ENCODE data around the gene PLCB1. TPM values are rescaled to one million over a fixed set of nuclear protein-coding genes. Genes with fewer than 3 reads are reported as not detected.

PLCB1 gene
- total RNA-seq, 1 donor: 14.6 TPM

DNA sequence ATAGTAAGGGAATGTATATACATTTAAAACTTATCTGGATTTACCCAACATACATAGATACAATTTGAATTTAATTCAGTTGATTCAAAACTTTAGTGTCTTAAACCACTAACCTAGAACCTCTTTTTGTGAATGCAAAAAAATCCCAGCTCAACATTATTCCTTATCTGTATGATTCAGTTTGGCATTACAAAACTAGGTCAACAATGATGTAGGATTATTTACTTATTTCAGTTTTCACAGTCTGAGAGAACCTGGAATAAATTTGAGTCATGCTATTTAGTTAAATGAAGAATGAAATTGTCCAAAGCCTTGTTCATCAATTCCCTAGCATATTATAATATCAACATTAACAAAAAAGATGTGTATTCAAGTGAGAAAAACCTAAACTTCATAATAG, 7.4 kb upstream of the PLCB1 start:
- no peaks in the 10 kb centered on the region for H3K27me3 ChIP-seq (ENCODE audit: insufficient read depth, low read length)
- H3K4me3 ChIP-seq (ENCODE audit: low read length): no peak overlapping the region
- H3K9me3 ChIP-seq (ENCODE audit: low read depth, low read length): no peaks in the 10 kb centered on the region
- H3K4me1 ChIP-seq (ENCODE audit: insufficient read depth, low read length): no peaks in the 10 kb centered on the region

DNA sequence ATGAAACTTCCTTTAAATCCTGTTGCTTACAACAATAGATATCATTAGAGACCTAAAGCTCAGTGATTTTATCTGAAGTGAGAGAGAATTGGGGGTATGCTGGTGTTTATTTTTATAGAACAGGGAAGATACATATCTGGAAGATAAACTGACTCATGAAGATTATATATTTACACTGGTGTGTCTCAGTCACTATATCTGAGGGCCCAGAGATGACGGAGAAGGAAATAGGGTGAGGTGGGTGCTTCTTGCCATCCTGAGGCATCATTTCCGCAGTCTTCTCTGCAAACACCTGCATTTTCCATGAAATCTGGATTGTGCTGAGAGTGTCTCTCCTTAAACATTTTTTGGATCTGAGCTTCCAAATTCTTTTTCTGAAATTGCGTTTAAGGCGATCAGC, 5.9 kb upstream of the PLCB1 start:
- Histone ChIP-seq H3K4me3 (ENCODE audit: low read length) (no peak overlapping the region), H3K9me3 (ENCODE audit: low read depth, low read length) (no peaks in the 10 kb centered on the region), H3K4me1 (ENCODE audit: insufficient read depth, low read length) (peaks cover under 1% of the 10 kb centered on the region), H3K27me3 (ENCODE audit: insufficient read depth, low read length) (peaks cover 4% of the 10 kb centered on the region)

DNA sequence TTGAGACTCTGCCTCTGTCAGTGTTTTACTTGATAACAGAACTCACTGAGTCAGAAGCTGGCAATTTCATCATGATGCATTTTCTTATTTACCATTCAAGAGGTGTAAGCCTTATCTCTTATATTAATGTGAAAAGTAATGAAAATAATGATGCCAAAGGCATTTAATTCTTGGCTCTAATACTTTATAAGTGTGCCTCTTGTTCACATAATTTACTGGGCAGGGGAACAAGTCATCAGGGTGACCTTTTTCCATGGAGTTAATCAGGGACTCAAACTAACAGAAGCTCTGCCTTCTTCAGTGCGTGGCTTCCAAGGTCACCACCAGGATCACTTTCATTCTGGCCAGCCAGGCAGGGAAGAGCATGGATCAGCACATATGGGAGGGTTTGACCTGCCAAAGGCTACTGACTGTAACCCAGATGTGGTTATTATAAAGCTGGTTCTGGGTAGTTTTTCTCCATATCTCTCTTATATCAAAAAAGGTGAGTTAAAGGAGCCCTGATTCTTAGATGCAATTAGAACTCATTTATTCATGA, 5.2 kb upstream of the PLCB1 start:
- Histone ChIP-seq H3K4me3 (ENCODE audit: low read length) (no peak overlapping the region), H3K9me3 (ENCODE audit: low read depth, low read length) (no peaks in the 10 kb centered on the region), H3K4me1 (ENCODE audit: insufficient read depth, low read length) (peaks cover 8% of the 10 kb centered on the region), H3K27me3 (ENCODE audit: insufficient read depth, low read length) (peaks cover 4% of the 10 kb centered on the region)

DNA sequence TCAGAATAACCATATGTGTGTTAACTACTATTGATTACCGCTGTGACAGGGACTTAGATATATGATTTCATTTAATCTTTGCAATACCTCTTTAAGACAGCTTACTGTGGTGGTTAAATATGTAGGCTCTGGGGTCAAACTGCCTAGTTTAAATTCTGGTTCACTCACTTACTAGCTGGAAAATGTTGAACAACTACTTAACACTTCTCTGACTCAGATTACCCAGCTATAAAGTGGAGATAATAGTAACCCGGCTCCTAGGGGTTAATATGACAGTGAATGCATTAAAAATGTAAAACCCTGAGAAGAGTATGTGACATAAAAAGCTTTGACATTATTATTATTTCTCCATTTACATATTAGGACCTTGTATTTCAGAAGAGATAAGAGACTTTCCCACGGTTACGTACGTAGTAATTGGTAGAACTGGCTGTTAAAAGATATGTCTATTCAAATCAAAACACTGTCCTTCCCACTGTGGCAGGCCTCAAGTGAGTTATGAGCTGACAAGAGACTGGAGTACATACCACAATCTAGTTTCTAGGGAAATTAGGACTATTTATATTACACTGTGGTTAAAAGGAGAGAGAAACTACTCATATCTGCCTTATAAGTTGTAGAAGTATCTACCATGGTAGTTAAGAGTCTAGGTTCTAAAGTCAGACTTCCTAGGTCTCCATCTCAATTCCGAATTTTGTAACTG, 4.4 kb upstream of the PLCB1 start:
- Histone ChIP-seq H3K4me3 (ENCODE audit: low read length) (no peak overlapping the region), H3K27me3 (ENCODE audit: insufficient read depth, low read length) (peaks cover 4% of the 10 kb centered on the region), H3K9me3 (ENCODE audit: low read depth, low read length) (no peaks in the 10 kb centered on the region), H3K4me1 (ENCODE audit: insufficient read depth, low read length) (peaks cover 8% of the 10 kb centered on the region)

DNA sequence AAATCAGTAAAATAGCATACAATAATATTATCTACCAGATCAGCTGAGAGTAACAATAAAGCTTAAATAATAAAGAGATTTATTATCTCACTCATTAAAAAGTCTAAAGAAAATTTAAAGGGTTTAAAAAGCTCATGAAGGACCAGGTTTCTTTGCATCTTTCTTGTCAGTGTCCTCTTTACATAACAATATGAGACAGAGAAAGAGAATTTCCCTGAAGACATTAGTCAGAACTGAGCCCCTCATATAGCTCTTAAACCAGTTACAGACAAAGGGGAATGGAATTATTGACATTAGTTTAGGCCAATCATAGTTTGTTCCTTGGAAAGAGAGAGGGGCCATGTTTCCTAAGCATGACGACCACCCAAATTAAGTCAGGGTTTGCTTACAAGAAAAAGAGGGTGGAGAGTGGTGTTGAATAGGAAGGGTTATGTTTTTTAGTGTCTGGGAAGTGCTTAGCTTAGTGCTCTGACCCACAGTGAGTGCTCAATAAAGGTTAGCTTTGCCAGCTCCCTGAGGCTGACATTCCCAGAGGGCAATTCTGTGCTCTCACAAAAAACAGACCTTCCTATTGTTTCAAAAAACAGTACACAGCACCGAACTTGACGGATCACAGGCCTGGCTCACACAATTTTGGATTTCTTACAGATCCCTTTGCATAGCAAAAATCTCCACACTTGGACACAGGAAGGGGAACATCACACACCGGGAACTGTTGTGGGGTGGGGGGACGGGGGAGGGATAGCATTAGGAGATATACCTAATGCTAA, 3.6 kb upstream of the PLCB1 start:
- Histone ChIP-seq H3K4me3 (ENCODE audit: low read length) (no peak overlapping the region), H3K9me3 (ENCODE audit: low read depth, low read length) (no peaks in the 10 kb centered on the region), H3K27me3 (ENCODE audit: insufficient read depth, low read length) (peaks cover 4% of the 10 kb centered on the region), H3K4me1 (ENCODE audit: insufficient read depth, low read length) (peaks cover 16% of the 10 kb centered on the region)

DNA sequence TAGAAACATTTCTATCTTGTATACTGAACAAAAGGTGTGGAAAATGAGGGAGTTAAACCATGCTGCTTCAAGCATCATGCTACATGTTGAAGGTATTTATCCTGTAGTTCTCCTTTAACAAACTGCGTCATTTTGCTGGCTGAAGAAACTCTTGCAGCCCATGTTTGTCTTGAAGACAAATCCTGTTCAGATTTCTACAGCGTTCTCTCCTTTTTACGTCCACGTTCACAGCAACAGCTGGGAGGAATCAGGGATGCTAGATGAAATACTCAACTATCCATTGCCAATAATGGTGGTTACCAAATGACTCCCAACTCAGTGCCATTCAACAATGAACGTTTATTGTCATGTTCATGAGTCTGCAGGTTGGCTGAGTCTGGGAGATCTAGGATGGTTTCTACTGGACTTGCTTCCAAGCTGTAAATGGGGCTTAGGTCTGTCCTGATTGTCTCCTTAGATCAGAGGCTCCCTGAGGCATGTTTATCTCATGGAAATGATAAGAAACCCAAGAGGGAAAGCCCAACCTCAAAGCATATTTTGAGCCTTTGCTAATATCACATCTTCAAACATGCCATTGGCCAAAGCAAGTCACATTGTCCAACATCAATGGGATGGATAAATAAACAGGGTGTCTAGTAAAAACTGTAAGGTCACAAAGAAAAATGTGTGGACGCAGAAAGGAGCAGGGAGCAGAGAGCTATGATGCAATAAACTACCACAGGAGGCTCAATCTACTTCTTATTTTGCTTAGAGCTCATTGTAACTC, 2.7 kb upstream of the PLCB1 start:
- H3K4me1 ChIP-seq (ENCODE audit: insufficient read depth, low read length): peaks cover 19% of the 10 kb centered on the region
- H3K27me3 ChIP-seq (ENCODE audit: insufficient read depth, low read length): peaks cover 4% of the 10 kb centered on the region
- no peaks in the 10 kb centered on the region for H3K9me3 ChIP-seq (ENCODE audit: low read depth, low read length)
- H3K4me3 ChIP-seq (ENCODE audit: low read length): no peak overlapping the region

DNA sequence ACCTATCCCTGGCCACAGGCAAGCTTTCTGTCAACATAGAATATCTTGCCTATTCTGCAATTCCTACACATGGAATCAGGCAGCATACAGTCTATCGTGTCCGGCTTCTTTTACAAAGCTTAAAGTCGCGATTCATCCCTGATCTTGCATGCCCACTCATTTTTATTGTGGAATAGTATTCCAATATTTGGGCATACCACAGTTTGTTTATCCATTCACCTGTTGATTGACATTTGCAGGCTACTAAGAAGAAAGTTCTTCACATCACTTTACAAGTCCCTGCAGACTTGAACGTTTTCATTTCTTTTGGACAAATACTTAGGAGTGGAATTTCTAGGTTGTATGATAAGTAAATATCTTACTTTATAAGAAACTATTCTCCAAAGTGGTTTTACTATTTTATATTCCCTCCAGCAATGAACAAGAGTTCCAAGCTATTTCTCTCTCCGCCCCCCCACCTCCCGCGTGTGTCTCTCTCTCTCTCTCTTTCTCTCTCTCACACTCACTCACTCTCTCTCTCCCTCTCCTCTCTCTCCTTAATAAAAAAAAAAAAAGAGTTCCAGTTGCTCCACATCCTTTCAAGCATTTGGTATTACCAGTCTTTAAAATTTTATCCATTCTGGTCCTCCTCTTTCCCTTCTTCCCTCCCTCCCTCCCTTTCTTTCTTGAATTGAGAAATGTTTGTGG, 1.1 kb upstream of the PLCB1 start:
- no peaks in the 10 kb centered on the region for H3K9me3 ChIP-seq (ENCODE audit: low read depth, low read length)
- H3K4me1 ChIP-seq (ENCODE audit: insufficient read depth, low read length): peaks cover 21% of the 10 kb centered on the region
- peaks cover 4% of the 10 kb centered on the region for H3K27me3 ChIP-seq (ENCODE audit: insufficient read depth, low read length)
- H3K4me3 ChIP-seq (ENCODE audit: low read length): no peak overlapping the region

DNA sequence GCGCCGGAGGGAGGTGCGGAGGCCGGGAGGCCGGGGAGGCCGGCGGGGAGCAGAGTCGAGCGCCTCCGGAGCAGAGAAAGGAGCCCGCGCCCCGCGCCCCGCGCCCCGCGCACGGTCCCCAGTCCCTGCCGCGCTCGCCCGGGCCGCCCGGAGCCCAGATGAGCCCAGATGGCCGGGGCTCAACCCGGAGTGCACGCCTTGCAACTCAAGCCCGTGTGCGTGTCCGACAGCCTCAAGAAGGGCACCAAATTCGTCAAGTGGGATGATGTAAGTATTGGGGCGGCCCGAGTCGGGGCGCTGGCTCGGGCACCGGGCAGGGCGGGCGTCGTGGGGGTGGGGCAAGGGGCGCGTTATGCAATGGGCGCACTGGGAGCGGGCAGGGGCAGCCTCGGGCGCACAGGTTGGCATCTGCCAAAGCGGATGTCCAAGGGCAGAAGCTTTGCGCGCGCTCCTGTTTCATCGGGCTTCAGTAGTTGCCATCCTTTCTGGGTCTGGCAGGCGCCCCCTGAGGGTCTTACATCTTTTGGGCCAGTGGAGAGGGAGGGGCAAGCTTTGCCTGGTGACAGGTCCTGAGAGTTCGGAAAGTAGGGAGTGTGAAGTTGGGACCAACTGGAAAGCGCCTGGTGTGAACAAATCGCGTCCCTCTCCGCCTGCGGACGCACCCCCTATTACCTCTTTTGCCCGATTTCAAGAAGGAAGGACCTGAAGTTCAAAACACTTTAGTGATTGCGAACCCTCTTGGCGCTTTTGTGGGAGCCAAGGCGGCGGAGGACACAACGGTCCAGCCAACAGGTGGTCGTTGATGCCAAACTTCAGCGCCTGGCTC, 631 bp downstream of the PLCB1 start:
- H3K4me1 ChIP-seq (ENCODE audit: insufficient read depth, low read length): peaks cover 22% of the 10 kb centered on the region
- H3K9me3 ChIP-seq (ENCODE audit: low read depth, low read length): no peaks in the 10 kb centered on the region
- peak overlapping the region; percentile 48 for H3K4me3 ChIP-seq (ENCODE audit: low read length)
- peaks cover 4% of the 10 kb centered on the region for H3K27me3 ChIP-seq (ENCODE audit: insufficient read depth, low read length)

DNA sequence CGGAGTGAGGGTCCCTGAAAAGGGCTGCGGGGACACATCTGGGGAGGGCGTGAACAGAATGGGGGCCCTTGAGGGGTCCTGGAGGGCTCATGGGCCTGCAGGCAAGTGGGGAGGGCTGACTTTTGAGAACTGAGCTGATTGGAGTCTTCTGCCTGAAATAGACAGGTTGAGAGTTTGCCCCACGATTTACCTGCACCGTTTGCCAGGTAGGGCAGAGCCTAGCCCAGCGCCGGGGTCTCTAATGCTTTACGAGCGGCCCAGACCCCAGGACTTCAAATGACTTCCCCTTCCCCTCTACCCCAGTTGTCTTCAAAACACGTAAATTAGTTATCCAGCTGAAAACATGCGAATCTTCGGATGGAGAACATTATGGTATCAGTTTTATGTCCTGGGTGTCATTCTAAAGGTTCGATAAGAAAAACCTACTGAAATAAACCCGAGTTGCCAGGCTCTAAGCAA, 1.3 kb downstream of the PLCB1 start:
- Histone ChIP-seq H3K4me1 (ENCODE audit: insufficient read depth, low read length) (peaks cover 22% of the 10 kb centered on the region), H3K4me3 (ENCODE audit: low read length) (peak overlapping the region; percentile 48), H3K9me3 (ENCODE audit: low read depth, low read length) (no peaks in the 10 kb centered on the region), H3K27me3 (ENCODE audit: insufficient read depth, low read length) (peaks cover 4% of the 10 kb centered on the region)

DNA sequence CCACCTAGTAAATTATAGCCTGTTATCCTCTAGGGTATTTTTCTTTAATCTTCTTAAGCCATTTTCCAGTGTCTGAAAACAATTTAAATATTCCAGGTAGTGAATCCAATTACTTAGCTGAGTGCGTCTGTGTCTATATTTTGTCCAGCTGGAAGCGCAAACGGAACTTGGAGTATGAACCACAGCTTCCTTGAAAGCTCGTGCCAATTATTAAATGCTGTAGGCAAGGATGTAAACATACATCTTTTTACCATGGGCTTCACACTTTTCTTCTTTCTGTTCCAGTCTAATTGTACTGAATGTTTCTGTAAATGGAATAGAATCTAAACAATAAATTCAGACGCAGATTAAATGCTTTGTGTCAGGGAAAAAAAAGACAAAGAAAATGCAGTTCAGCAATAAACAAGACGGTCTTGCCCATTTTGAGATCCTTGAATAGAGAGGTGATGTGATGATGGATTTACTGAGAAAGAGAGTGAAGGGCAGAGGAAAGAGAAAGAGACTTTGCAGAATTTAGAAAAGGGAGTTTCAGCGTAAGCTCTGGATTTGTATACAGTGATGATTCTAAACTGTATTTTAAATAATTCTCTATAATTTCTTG, 1.9 kb downstream of the PLCB1 start:
- Histone ChIP-seq H3K9me3 (ENCODE audit: low read depth, low read length) (no peaks in the 10 kb centered on the region), H3K4me3 (ENCODE audit: low read length) (no peak overlapping the region), H3K27me3 (ENCODE audit: insufficient read depth, low read length) (peaks cover 4% of the 10 kb centered on the region)

DNA sequence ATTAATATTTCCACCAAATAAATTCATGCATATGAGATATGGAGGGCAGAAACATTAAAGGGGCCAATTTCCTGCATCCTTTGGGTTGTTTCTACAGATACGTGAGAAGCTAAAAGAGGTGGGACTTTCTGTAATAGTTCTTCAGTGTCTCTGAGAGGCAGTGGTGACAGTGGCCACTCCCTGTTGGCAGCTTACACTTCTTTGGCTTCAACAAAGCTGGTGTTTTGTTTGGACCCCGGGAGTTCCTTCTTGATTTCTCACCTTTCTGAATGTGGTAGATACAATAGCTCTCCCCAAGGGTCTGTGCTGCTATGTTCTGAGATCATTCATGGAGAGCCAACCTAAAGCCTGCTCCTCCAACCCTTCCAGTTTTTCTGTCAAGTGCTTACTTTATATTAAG, 7.8 kb downstream of the PLCB1 start:
- Histone ChIP-seq H3K27me3 (ENCODE audit: insufficient read depth, low read length) (no peaks in the 10 kb centered on the region), H3K9me3 (ENCODE audit: low read depth, low read length) (no peaks in the 10 kb centered on the region), H3K4me3 (ENCODE audit: low read length) (no peak overlapping the region), H3K4me1 (ENCODE audit: insufficient read depth, low read length) (peaks cover 9% of the 10 kb centered on the region)

More for the DNA sequence above, 1.9 kb downstream of the PLCB1 start:
- peaks cover 22% of the 10 kb centered on the region for H3K4me1 ChIP-seq (ENCODE audit: insufficient read depth, low read length)

DNA sequence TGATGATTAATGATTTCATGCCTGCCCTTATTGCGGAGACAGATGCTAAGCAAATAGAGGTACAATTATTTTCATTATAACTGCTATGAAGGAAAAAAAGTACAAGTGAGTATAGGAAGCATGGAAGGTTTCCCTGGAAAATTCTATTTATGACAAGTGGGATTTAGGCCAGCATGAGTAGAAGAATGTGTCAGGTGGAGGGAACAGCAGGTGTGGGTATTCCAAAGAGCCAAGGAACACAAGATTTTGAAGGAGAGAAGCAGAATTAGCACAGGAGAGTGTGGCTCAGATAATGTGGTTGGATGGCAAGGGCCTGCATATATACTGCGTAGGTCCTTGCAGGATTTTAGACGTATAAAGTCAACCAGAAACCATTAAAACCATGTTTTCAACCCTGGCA, 11.4 kb downstream of the PLCB1 start:
- no peak overlapping the region for H3K4me3 ChIP-seq (ENCODE audit: low read length)

DNA sequence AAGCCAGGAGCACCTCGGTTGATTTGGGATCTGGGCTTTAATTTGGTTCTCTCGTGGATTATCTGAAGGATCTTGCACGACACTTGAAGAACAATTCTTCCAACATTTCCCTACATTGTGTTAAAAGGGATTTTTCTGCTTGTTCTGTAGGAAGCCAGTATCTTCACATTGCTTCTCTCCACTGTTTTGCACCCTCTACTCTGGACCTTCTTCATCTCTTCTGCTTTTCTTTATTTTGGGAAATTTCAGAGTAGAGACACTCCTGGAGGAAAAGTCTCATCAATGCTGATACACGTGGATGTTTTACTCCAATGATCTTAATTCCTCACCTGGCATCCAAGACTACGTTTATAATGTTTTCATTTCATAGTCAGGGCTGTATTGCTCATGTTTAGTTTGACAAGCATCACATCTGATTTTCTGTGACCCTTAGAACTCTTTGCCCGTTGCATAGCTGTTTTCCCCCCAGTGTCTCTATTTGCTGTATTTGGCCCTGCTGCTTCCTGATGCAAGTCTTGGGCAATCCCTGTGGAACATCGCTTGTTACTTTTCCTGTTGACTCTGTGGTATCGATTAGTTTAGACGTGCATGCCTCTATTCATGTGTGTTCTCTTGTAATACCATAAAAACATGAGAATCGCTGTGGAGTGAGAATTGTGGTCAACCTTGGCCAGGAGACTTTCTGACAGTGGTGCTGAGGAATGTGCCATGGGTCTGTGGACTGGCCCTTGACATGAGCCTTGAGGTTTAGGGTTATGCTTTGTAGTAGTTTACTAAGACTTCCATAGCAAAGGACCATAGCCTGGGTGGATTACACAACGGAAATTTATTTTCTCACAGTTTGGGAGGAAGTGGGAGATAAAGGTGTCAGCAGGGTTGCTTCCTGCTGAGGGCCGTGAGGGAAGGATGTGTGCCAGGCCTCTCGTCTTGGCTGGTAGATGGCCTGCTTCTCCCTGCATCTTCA, 12.5 kb downstream of the PLCB1 start:
- peaks cover 13% of the 10 kb centered on the region for H3K4me1 ChIP-seq (ENCODE audit: insufficient read depth, low read length)
- H3K9me3 ChIP-seq (ENCODE audit: low read depth, low read length): no peaks in the 10 kb centered on the region
- no peaks in the 10 kb centered on the region for H3K27me3 ChIP-seq (ENCODE audit: insufficient read depth, low read length)
- no peak overlapping the region for H3K4me3 ChIP-seq (ENCODE audit: low read length)

More for the DNA sequence above, 11.4 kb downstream of the PLCB1 start:
- Histone ChIP-seq H3K27me3 (ENCODE audit: insufficient read depth, low read length) (no peaks in the 10 kb centered on the region), H3K4me1 (ENCODE audit: insufficient read depth, low read length) (peaks cover 13% of the 10 kb centered on the region), H3K9me3 (ENCODE audit: low read depth, low read length) (no peaks in the 10 kb centered on the region)

All from mononuclear cell (primary cell).